ENCODE measurements around the gene RILPL1.
A peak's percentile ranks its signal among the peaks of the same experiment; 100 is the strongest.
"Not testable (repeated sequence)": the region's sequence is repeated elsewhere in the genome, so short reads cannot be mapped to it uniquely, and the experiment has no call there.

Gene RILPL1, protein sequence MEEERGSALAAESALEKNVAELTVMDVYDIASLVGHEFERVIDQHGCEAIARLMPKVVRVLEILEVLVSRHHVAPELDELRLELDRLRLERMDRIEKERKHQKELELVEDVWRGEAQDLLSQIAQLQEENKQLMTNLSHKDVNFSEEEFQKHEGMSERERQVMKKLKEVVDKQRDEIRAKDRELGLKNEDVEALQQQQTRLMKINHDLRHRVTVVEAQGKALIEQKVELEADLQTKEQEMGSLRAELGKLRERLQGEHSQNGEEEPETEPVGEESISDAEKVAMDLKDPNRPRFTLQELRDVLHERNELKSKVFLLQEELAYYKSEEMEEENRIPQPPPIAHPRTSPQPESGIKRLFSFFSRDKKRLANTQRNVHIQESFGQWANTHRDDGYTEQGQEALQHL

DNA sequence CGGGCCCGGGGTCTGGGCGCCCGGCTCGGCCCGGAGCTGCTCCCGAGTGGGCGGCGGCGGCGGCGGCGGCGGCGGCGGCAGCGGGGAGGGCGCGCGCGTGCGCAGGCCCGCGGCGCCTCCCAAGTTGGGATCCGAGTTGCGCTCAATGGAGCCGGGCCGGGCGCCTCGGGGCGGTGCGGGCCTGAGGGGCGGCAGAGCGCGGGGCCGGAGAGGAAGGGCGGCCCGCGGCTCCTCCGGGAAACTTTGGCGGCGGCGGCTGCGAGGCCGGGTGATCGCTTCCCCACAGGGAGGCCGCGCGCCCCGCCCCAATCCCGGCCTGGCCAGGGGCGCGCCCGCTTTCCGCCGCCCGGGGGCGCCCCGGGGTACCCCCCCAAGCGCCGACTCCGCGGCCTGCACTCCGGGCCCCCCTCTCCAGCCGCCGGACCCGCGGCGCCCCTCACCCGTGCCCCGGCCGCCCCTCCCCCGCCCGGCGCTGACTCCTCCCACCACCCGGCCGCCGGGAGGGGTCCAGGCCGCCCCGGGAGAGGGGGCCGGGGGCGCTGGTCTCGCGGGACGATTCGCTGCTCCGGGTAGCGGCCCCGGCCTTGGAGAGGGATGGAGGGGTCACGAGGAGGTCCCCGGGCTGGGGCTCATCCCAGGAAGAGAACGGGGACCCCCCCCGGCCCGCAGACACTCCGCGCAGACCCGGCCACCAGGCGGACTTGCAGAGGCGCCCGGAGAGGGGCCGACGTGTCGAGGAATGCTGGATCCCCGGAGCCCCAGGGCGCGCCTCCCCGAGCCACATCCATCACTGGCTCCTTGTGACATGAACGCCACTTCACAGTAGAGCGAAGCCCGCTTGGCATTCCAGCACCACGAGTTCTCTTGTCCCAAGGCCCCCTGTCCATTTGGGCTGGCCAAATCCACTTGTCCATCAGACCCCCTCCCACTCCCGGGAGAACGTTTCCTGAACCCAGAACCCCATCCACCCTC lies at the start of gene RILPL1:
TSS of gene RILPL1 (minus strand) at position 48 of the 972 bp plus-strand sequence. CDS start 237 bp downstream, outside the sequence.
- DNase-seq (ENCODE audit: low read depth), result peak; percentile 27

DNA sequence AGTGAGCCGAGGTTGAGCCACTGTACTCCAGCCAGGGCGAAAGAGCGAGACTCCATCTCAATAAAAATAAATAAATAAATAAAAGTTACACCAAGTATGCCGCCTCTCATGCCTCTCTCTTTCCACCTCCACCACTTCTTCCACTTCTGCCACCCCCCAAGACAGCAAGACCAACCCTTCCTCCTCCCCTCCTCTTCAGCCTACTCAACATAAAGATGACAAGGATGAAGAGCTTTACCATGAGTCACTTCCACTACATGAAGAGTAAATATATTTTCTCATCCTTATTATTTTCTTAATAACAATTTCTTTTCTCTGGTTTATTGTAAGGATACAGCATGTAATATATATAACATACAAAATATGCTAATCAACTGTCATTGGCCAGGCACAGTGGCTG lies 47.3 kb upstream of the RILPL1 start:
- no peak for DNase-seq (ENCODE audit: low read depth)

DNA sequence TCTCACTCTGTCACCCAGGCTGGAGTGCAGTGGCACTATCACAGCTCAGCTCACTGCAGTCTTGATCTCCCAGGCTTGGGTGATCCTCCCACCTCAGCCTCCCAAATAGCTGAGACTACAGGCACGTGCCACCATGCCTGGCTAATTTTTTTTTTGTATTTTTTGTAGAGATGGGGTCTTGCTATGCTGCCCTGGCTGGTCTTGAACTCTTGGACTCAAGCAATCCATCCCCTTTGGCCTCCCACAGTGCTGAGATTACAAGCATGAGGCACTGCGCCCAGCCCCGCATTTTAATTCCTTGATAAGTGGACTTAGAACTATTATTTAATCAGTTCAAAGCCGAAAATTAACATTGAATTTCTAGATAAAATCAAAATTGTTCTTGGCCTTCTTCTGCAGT lies 45.3 kb upstream of the RILPL1 start:
- DNase-seq (ENCODE audit: low read depth), result not testable (repeated sequence)

DNA sequence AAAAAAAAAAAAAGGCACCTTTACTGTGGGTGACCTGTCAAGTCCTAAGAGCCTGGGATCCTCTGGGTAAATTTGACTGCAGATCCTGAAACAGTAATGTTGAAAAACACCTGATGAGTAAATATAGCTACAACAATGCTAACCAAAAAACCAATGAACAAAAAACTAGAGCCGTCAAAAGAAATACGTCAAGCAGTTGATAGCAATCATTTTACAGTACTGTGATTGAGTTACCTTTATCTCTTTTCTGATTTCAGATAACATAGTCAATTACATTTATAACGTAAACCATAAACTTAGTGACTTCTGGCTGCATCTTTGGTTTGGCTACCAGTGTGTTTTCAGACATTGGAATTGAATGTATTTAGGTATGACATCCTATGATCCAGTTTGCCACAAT lies 44.7 kb upstream of the RILPL1 start:
- no peak for DNase-seq (ENCODE audit: low read depth)

DNA sequence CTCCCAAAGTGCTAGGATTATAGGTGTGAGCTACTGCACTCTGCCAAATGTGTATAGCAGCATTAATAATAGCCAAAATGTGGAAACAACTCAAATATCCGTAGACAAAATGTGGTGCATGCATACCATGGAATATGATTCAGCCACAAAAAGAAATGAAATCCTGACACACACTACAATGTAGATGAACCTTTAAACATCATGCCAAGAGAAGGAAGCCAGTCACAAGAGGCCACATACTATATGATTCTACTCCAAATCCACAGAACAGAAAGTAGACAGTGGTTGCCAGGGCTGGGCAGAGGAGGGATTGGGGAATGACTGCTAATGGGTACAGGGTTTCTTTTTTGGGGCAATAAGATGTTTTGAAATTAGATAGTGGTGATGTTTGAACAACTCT lies 43.1 kb upstream of the RILPL1 start:
- DNase-seq (ENCODE audit: low read depth), result no peak

DNA sequence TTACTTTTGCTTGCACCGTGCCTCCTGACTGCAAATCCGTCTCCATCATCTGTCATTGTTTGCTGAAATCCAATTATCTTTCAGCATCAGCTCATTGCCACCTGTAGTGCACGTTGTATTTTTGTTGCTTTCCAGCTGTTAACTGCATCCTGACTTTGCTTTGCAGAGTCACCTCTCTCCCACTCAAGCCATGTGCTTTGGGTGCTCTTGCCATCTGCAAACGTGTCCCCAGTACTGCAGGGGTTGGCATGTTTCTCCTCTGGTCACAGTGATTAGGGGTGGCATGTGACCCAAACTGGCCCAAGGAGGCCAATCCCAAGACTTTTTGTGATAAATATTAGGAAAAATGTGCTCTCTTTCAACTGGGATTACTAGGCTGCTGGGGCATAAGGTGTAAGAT lies 40.4 kb upstream of the RILPL1 start:
- no peak for DNase-seq (ENCODE audit: low read depth)

DNA sequence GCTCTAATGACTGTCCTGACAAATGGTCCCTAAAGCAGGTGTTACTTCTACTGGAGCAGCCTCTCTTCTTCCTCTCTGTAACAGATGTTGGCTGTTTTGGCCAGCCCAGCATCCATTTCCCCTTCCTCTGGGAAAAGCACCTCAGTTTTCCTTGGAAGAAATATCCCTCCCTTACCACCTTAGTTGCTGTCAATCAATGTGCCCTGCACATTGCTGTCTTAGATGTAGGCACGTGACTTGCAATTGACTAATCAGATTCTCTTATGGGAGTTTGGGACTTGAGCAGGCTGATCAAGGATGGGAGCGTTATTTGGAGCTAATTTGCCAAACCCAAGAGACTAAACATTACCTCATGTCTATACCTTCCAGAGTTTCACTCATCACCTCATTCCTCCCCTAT lies 38.9 kb upstream of the RILPL1 start:
- no peak for DNase-seq (ENCODE audit: low read depth)

DNA sequence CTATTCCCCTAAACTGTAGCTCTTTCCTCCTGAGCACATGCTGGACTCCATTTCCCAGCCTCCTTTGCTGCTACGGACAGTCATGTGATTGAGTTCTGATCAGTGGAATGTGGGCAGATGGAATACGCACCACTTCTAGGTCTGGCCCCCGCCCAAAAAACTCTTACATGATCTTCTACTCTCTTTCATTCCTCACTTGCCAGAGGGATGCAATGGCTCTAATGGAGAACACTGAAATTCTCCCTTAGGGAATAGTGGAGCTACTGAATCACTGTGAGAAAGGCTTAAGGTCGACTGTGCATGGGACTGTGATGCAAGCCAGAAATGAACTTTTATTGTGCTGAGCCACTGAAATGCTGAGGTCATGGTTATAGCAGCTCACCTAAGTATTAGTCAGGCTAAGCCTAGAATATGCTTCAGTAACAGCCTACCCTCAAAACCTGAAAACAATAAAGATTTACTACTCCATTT lies 37.9 kb upstream of the RILPL1 start:
- DNase-seq (ENCODE audit: low read depth), result no peak

DNA sequence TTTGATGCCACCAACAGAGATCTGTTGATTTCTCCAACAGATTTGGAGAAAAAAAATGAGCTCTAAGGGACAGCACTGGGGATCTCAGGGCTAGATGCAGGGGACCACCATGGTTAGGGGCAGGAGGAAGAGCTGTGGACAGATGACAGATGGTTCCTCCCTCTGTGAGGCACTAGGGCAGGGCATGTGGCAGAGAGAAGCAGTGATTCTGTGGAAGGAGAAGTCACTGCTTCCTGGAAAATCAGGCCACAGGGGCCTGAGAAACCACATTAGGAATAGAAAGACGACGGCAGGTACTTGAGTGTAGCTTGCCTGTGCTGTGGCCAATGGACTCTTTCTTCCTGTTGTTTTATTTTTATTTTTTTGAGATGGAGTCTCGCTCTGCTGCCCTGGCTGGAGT lies 25.9 kb upstream of the RILPL1 start:
- DNase-seq (ENCODE audit: low read depth), result no peak

DNA sequence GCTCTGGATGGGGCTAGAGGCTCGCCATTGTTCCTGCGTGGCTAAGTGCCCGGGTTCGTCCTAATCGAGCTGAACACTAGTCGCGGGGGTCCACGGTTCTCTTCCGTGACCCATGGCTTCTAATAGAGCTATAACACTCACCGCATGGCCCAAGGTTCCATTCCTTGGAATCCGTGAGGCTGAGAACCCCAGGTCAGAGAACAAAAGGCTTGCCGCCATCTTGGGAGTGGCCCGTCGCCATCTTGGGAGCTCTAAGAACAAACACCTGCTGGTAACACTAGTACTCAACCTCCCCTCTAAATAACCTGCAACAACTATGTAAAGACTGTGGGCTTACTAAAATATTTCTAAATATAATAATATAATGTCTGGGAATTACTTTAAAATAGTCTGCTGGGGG lies 25.0 kb upstream of the RILPL1 start:
- DNase-seq (ENCODE audit: low read depth), result not testable (repeated sequence)

DNA sequence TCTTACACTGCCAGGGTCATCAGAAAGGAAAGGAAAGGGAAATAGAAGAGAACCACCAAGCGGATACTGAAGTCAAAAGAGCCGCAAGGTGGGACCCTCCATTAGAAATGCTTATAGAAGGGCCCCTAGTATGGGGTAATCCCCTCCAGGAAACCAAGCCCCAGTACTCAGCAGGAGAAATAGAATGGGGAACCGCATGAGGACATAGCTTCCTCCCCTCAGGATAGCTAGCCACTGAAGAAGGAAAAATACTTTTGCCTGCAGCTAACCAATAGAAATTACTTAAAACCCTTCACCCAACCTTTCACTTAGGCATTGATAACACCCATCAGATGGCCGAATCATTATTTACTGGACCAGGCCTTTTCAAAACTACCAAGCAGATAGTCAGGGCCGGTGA lies 21.3 kb upstream of the RILPL1 start:
- not testable (repeated sequence) for DNase-seq (ENCODE audit: low read depth)

DNA sequence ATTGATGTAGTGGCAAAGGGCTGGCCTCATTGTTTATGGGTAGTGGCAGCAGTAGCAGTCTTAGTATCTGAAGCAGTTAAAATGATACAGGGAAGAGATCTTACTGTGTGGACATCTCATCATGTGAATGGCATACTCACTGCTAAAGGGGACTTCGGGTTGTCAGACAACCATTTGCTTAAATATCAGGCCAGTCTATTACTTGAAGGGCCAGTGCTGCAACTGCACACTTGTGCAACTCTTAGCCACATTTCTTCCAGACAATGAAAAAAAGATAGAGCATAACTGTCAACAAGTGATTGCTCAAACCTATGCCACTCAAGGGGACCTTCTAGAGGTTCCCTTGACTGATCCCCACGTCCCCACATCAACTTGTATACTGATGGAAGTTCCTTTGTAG lies 20.6 kb upstream of the RILPL1 start:
- not testable (repeated sequence) for DNase-seq (ENCODE audit: low read depth)

DNA sequence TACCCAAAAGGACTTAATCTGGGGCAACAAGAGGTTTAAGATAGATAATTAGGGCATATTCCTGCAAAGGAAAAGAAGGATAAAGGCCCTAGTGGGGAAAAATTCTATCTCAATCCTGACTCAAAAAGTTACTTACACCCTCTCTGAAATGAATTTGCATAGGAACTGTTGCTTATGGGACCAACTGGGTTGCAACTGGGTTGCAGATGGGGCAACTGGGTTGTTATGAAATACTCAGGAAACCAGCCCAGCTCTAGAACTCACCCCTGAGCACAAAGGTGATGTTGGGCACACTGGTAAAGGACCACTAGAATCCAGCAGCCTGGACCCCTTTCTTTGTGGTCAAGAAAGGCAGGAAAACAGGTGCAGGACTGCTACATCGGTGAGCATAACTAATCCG lies 17.2 kb upstream of the RILPL1 start:
- DNase-seq (ENCODE audit: low read depth), result no peak

DNA sequence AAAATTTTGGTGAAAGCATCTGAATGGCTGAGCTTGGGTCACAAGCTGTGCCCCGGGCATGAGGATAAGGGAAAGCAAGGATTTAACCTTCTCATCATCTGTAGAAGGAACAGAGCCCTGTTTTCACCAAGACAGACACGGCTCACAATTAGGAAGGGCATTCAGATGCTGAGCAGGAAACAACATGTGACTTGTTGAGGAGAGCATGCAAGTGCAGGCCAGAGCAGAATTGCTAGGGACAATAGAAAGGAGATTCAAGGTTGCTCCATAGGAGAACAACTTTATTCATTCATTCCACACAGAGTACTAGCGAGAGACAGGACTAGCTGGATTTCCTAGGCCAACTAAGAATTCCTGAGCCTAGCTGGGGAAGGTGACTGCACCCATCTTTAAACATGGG lies 14.6 kb upstream of the RILPL1 start:
- DNase-seq (ENCODE audit: low read depth), result no peak

DNA sequence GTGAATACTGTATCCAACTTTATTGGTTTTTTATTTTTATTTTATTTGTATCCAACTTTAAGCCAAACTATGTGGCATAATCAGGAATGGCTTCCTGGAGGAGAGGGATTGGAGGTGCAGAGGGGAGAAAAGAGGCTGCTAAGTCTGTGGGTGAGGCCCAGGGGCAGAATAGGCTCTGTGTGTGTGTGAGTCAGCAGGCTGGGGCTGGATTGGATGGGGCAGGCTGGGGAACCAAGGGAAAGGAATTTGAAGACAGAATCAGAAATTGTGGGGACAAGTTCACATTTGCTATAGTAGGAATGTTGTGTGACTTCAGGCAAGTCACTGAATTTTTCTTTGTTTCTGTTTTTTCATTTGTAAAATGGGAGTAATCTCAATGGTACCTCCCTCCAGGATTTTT lies 12.8 kb upstream of the RILPL1 start:
- DNase-seq (ENCODE audit: low read depth), result no peak

DNA sequence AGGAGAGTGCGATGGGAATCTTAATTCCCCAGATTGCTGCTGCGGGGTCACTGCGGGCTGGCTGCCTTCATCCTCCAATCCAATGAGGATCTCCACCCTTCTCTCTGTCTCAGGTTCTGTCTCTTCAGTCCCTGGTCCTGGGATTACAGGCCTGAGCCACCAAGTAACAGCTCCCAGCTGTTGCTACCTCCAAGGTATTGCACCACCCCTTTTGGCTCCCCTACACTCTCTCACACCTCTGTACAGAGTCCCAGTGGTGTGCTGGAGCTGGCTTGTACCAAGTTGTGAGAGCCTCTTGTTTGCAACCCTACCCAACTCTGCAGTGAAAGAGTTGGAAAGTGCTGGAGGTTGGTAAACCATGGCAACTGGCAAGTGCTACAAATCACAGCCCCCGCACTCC lies 10.0 kb upstream of the RILPL1 start:
- no peak for DNase-seq (ENCODE audit: low read depth)

DNA sequence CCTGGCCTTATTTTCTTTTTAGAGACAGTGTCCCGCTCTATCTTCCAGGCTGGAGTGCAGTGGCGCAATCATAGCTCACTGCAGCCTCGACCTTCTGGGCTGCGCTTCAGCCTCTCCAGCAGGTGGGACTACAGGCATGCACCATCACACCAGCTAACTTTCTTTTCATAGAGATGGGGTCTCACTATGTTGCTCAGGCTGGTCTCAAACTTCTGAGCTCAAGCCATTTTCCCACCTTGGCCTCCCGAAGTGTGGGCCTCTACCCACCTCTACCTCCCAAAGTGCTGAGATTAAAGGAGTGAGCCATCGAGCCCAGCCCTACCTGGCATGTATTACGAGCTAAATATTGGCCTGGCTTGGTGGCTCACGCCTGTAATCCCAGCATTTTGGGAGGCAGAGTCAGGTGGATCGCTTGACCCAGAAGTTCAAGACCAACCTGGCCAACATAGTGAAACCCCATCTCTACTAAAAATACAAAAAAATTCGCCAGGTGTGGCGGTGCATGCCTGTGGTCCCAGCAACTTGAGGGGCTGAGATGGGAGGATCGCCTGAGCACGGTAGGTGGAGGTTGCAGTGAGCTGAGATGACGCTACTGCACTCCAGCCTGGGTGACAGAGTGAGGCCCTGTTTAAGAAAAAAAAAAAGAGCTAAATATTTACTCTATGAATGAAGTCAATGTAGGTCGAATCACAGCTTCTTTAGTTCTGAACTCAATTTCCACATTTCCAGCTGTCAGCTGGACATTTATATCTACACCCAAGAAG lies 7.6 kb upstream of the RILPL1 start:
- no peak for DNase-seq (ENCODE audit: low read depth)

DNA sequence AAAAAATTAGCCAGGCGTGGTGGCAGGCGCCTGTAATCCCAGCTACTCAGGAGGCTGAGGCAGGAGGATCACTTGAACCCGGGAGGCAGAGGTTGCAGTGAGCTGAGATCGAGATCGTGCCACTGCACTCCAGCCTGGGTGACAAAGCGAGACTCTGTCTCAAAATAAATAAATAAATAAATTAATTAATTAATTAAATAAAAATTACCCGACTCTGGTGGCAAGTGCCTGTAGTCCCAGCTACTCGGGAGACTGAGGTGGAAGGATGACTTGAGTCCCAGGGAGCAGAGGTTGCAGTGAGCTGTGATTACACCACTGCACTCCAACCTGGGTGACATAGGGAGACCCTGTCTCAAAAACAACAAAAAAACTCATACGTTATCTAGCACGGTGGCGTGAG lies 2.4 kb upstream of the RILPL1 start:
- not testable (repeated sequence) for DNase-seq (ENCODE audit: low read depth)

DNA sequence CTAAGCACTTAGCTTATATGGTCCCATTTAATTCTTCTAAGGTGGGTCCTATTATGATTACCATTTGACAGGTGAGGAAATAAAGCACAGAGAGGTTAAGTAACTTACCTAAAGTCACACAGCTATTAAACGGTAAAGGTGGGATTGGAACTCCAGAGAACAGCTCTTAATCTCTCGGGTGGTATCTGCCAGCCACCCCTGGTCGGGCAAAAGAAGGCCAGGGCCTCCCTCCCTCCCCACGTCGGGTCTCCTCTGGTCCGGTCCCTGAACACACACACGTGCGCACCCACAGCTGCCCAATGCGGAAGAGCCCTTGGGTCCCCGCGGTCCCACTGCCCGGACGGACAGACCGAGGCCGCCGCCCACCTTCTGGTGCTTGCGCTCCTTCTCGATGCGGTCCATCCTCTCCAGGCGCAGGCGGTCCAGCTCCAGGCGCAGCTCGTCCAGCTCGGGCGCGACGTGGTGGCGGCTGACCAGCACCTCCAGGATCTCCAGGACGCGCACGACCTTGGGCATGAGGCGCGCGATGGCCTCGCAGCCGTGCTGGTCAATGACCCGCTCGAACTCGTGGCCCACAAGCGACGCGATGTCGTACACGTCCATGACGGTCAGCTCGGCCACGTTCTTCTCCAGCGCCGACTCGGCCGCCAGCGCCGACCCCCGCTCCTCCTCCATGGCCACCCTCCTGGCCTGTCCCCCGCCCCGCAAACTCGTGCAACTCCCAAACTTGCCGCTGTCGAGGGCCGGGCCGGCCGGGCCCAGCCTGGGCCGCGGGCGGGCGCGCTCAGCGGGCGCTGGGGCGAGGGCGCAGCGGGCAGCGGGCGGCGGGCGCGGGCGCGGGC lies 490 bp downstream of the RILPL1 start:
- DNase-seq (ENCODE audit: low read depth), result no peak

DNA sequence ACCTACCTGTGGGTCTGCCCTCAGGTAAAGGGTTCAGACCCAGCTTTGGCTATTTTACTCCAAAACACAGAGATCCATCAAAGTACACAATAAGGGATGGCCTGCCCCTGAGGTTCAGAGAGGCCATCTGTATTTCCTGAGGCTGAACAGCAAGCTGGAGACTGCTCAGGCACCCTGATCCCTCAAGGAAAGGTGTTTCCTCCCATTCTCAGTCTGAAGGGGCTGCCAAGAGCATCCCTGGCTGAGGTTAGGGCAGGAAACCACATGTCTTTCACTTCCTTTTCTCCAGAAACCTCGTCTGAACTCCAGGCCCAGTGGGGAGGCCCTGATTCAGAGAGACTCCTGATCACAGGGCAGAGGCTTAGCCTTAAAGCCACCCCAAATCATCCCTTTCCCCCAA lies 1.5 kb downstream of the RILPL1 start:
- no peak for DNase-seq (ENCODE audit: low read depth)

DNA sequence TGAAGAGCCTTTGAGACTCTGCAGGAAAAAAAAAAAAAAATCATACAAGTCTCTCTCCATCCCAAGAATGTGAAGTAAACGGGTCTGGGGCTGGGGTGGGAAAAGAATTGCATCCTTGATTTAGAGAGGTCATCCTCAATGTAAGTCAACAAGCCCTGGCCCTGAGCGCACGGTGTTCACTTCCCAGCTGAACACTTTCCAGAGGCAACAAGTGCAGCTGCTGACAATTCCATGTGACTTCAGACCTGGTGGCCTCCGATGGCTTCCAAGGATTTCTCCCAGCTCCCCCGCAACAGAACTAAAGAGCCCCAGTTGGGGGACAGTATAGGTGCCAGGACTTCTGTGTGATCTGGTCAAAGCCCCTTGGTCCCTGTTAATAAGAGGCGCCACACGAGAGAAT lies 2.4 kb downstream of the RILPL1 start:
- no peak for DNase-seq (ENCODE audit: low read depth)

Data from activated T-cell treated with anti-CD3 and anti-CD28 coated beads for 1 hour (primary cell).